Testis (tissue), 5 donors: ENCODE measurements around the gene NRIP1. TPM values are rescaled to one million over a fixed set of nuclear protein-coding genes. Genes with fewer than 3 reads are reported as not detected.

ENCODE experiments used
- DNase-seq: peaks from one replicate; pipeline ENCODE4 v3.0.0-alpha.2; 2019
- H3K27ac ChIP-seq, 2 donors: fragments of 200-600 bp; sonication (generic); one replicate each; pipeline ENCODE4 v1.5.1; 2019
- H3K27me3 ChIP-seq: fragments of 200-600 bp; sonication (generic); one replicate; pipeline ENCODE4 v1.5.1; 2019
- H3K36me3 ChIP-seq: fragments of 200-600 bp; sonication (generic); one replicate; pipeline ENCODE4 v1.5.1; 2017; ENCODE audit warnings: low read depth; ENCODE audit errors: missing control alignments
- H3K4me1 ChIP-seq: fragments of 200-600 bp; sonication (generic); one replicate; pipeline ENCODE4 v1.5.1; 2019
- H3K4me3 ChIP-seq, 2 donors: fragments of 200-600 bp; sonication (generic); one replicate each; pipeline ENCODE4 v1.5.1; 2017 to 2019
- H3K9me3 ChIP-seq: fragments of 200-600 bp; sonication (generic); one replicate; pipeline ENCODE4 v1.5.1; 2017
- POLR2A ChIP-seq: fragments of 450-650 bp; IDR thresholded peaks from one replicate; pipeline ENCODE4 v1.6.1; 2017; ENCODE audit warnings: antibody characterized with exemption, mild to moderate bottlenecking, moderate library complexity
- WGBS, 2 donors: methylation state at CpG; one replicate each; pipeline ENCODE4 v1.1.5; 2018; 5-methylcytosine and 5-hydroxymethylcytosine counted together
- intact Hi-C: fragments of 100-400 bp; cut with DNase I; formaldehyde crosslinking; loops from one replicate; pipeline ENCODE4 v1.15.1; 2023; ENCODE audit warnings: low total_unique reads
- long read RNA-seq, 2 donors: transcript quantifications; one replicate each; lab custom pipeline, GENCODE V29; 2026
- polyA plus RNA-seq: library from polyadenylated mRNA; stranded (reverse); fragments of 350-450 nt; fragmentation: Illumina TruSeq; extraction: RNeasy Lipid Tissue Mini Kit (QIAGEN cat#74804); gene quantifications from one replicate; pipeline ENCODE4 v1.2.3, GENCODE V29; 2014; ENCODE audit warnings: low read depth, low replicate concordance; ENCODE audit not compliant: insufficient read depth
- total RNA-seq, 2 donors: library from RNA; depleted of rRNA; stranded (reverse); fragments of >200 nt; gene quantifications; one replicate each; pipeline ENCODE4 v1.2.3, GENCODE V29; 2016
- TF ChIP-seq, protein P1 (sequence below), 3 experiments: fragments of 450-650 bp in 2 of 3; fragments of 200-600 bp in 1 of 3; sonication (generic) in 1 of 3; IDR thresholded peaks; one replicate each; pipeline ENCODE4 v1.5.1; 2016 to 2019; ENCODE audit warnings: antibody characterized with exemption in 3 of 3, mild to moderate bottlenecking in 2 of 3, moderate library complexity in 1 of 3

The NRIP1 gene, protein sequence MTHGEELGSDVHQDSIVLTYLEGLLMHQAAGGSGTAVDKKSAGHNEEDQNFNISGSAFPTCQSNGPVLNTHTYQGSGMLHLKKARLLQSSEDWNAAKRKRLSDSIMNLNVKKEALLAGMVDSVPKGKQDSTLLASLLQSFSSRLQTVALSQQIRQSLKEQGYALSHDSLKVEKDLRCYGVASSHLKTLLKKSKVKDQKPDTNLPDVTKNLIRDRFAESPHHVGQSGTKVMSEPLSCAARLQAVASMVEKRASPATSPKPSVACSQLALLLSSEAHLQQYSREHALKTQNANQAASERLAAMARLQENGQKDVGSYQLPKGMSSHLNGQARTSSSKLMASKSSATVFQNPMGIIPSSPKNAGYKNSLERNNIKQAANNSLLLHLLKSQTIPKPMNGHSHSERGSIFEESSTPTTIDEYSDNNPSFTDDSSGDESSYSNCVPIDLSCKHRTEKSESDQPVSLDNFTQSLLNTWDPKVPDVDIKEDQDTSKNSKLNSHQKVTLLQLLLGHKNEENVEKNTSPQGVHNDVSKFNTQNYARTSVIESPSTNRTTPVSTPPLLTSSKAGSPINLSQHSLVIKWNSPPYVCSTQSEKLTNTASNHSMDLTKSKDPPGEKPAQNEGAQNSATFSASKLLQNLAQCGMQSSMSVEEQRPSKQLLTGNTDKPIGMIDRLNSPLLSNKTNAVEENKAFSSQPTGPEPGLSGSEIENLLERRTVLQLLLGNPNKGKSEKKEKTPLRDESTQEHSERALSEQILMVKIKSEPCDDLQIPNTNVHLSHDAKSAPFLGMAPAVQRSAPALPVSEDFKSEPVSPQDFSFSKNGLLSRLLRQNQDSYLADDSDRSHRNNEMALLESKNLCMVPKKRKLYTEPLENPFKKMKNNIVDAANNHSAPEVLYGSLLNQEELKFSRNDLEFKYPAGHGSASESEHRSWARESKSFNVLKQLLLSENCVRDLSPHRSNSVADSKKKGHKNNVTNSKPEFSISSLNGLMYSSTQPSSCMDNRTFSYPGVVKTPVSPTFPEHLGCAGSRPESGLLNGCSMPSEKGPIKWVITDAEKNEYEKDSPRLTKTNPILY (N-terminal part only)
- total RNA-seq (10 to 100 TPM; 26.8 to 36.1 TPM), polyA plus RNA-seq (18.0 TPM)
- long read RNA-seq, donor 1, full-length matches to known transcripts, result 11 of 11 reads
- long read RNA-seq, donor 1, partial matches to known transcripts, result 0 of 11 reads
- long read RNA-seq, donor 1, other reads (novel, unspliced or antisense), result 0 of 11 reads
- long read RNA-seq, donor 2, full-length matches to known transcripts, result 6 of 6 reads
- long read RNA-seq, donor 2, partial matches to known transcripts, result 0 of 6 reads
- long read RNA-seq, donor 2, other reads (novel, unspliced or antisense), result 0 of 6 reads

DNA sequence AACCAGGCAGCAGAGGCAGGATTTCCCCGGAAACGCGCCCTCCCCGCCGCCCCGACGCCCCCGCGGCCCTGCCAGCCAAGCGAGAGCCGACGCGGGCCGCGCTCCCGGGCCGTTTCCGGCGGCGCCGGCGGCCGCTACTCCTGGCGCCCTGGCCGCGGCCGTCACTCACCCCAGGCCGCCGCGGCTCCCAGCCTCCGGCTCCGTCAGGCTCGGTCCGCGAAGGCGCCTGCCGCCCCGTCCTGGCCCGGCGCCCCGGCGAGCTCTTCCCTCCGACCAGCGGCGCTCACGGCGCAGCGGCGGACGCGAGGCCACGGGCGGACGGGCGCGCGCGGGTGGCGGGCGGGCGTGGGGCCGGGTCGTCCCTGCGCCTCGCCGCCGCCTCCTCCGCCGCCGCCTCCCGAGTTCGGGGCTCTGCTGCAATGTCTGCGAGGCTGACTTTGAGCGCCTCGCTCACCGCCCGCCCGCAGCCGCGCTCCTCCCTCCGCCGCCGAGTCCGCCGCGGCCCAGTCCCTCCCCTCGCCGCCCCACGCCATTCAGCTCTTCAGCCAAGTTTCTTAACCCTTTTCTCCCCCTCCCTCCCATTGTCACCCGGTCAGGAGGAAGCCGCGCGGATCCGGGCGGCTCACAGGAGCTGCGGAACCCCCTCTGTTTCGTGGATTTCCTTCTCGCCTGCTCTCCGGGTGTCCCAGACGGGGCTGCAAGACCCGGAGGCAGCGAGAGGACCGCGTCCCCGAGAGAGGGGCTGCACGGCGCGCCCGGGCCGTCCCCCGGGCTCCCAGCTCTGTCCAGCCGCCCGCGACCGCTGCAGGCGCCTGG, at the start of gene NRIP1:
TSS of gene NRIP1 (minus strand) at position 425 of the 816 bp plus-strand sequence. CDS start 96,808 bp downstream, outside the sequence.
- H3K27me3 ChIP-seq, result no peaks in the 10 kb centered on the region
- peaks cover 24% of the 10 kb centered on the region for H3K4me1 ChIP-seq
- H3K36me3 ChIP-seq, result no peaks in the 10 kb centered on the region
- 1% methylated on average over 34 to 44 of the region's 116 CpGs for WGBS, 2 donors
- no peak for TF ChIP-seq POLR2A
- TF ChIP-seq, protein P1, sequence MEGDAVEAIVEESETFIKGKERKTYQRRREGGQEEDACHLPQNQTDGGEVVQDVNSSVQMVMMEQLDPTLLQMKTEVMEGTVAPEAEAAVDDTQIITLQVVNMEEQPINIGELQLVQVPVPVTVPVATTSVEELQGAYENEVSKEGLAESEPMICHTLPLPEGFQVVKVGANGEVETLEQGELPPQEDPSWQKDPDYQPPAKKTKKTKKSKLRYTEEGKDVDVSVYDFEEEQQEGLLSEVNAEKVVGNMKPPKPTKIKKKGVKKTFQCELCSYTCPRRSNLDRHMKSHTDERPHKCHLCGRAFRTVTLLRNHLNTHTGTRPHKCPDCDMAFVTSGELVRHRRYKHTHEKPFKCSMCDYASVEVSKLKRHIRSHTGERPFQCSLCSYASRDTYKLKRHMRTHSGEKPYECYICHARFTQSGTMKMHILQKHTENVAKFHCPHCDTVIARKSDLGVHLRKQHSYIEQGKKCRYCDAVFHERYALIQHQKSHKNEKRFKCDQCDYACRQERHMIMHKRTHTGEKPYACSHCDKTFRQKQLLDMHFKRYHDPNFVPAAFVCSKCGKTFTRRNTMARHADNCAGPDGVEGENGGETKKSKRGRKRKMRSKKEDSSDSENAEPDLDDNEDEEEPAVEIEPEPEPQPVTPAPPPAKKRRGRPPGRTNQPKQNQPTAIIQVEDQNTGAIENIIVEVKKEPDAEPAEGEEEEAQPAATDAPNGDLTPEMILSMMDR (IDR thresholded peaks at IDR 0.05), result no peak
- intact Hi-C loops, result no loop called here
- DNase-seq, result peak; percentile 90
- peak within 1 kb of the TSS; percentile 96 to 99 for H3K27ac ChIP-seq
- H3K4me3 ChIP-seq, result peak within 1 kb of the TSS; percentile 87 to 99
- no peaks in the 10 kb centered on the region for H3K9me3 ChIP-seq

DNA sequence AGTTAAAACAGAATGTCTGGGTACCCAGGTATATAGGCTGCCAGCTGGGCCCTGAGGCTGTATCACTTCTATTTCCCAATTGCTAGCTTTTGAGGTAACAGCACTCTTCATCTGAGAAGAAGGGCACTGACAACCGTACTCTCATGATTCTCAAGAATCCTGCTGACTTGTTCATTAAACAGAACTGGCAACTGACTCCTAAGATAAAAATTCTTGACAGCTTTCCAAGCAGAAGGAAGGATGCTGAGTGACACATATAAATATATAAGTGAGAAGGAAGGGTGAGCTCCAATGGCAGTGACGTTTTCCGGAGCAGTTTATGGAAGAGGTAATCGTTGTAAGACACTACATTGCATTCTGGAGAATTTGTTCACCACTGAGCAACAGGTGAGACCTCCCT, 48.1 kb upstream of the NRIP1 start:
- intact Hi-C loops, result no loop called here
- no peak for DNase-seq
- Histone ChIP-seq H3K27me3 (no peaks in the 10 kb centered on the region), H3K9me3 (no peaks in the 10 kb centered on the region), H3K36me3 (no peaks in the 10 kb centered on the region), H3K27ac (no peak overlapping the region), H3K4me1 (no peaks in the 10 kb centered on the region), H3K4me3 (no peak overlapping the region)
- TF ChIP-seq, protein P1 (IDR thresholded peaks at IDR 0.05), result no peak
- no peak for TF ChIP-seq POLR2A
- WGBS, 2 donors, result 80 to 86% methylated on average over 4 of the region's 4 CpGs

DNA sequence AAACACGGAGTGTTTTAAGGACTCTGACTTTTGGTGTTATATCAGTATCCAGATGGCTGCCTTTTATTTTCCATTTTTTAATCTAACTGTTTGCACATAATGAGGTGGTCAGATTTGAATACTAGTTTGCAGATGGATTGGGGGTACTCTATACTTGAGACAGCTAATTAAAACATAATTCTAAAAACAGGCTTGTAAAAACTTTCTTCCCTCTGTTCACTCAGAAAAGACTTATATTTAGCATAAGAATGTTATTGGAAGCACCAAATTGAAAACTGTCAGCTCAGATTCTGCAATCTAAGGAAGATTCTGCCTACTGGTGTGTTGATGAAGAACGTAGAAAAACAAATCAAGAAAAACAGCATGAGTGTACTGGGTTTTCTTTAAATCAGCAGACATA, 44.0 kb upstream of the NRIP1 start:
- Histone ChIP-seq H3K4me3 (no peak overlapping the region), H3K4me1 (no peaks in the 10 kb centered on the region), H3K27me3 (no peaks in the 10 kb centered on the region), H3K27ac (no peak overlapping the region), H3K36me3 (no peaks in the 10 kb centered on the region), H3K9me3 (no peaks in the 10 kb centered on the region)
- intact Hi-C loops, result no loop called here
- DNase-seq, result no peak
- 82 to 83% methylated on average over 2 of the region's 2 CpGs for WGBS, 2 donors
- TF ChIP-seq POLR2A, result no peak
- TF ChIP-seq, protein P1 (IDR thresholded peaks at IDR 0.05), result no peak

DNA sequence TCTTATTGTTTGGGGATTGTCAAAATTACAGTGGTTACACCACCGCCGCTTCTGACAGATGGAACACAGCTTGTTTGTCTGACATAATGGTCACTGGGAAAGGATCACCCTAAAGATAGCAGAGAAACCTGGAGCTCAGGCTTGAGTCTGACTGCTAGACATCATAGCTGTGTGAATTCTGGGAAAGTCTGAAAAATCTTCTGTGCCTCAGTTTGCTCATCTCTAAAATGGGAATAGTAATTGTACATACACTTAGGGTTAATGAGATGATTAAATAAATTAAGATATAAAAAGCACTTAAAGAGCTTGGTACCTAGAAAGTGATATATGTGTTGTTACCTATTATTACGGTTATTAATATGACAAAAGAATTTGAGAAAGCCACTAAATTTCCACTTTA, 39.7 kb upstream of the NRIP1 start:
- no peak for TF ChIP-seq POLR2A
- TF ChIP-seq, protein P1 (IDR thresholded peaks at IDR 0.05), result no peak

More for the DNA sequence above, 39.7 kb upstream of the NRIP1 start:
- Histone ChIP-seq H3K9me3 (no peaks in the 10 kb centered on the region), H3K36me3 (no peaks in the 10 kb centered on the region), H3K4me3 (no peak overlapping the region), H3K4me1 (no peaks in the 10 kb centered on the region), H3K27me3 (no peaks in the 10 kb centered on the region), H3K27ac (no peak overlapping the region)
- intact Hi-C loops, result no loop called here
- WGBS, 2 donors, result 95 to 100% methylated on average over 3 of the region's 3 CpGs
- DNase-seq, result no peak
